OCI-LY3 (cell line): ENCODE results near the gene DDX24.

Experiments used
- H2AFZ ChIP-seq: fragments of 200-600, 300-600 bp; shearing (Covaris generic); 2 replicates; pipeline ENCODE4 v1.6.0; 2014; ENCODE audit warnings: antibody characterized with exemption, low read depth, low read length
- H3K27ac ChIP-seq: fragments of 200-600, 300-600 bp; sonication (generic); 2 replicates; pipeline ENCODE4 v1.5.1; 2014; ENCODE audit warnings: mild to moderate bottlenecking, low read length, moderate library complexity, mixed read lengths
- H3K27me3 ChIP-seq: fragments of 200-600, 300-600 bp; sonication (generic); 2 replicates; pipeline ENCODE4 v1.6.1; 2014; ENCODE audit warnings: low read depth, low read length, mixed read lengths
- H3K36me3 ChIP-seq: fragments of 200-600, 300-600 bp; sonication (generic); replicated peaks from 2 replicates; pipeline ENCODE3; 2014; ENCODE audit warnings: low read depth, low read length, mixed read lengths
- H3K4me1 ChIP-seq: fragments of 300-600, 200-600 bp; sonication (generic); 2 replicates; pipeline ENCODE4 v1.6.1; 2014; ENCODE audit warnings: low read length, mixed read lengths
- H3K4me2 ChIP-seq: fragments of 200-600, 300-600 bp; sonication (generic); 2 replicates; pipeline ENCODE4 v1.6.1; 2014; ENCODE audit warnings: low read length, mixed read lengths
- H3K4me3 ChIP-seq: fragments of 300-600, 200-600 bp; sonication (generic); 2 replicates; pipeline ENCODE4 v1.5.1; 2014; ENCODE audit warnings: antibody characterized with exemption, mild to moderate bottlenecking, low read length, moderate library complexity
- H3K79me2 ChIP-seq: fragments of 300-600, 200-600 bp; shearing (Covaris generic); 2 replicates; pipeline ENCODE4 v1.6.1; 2014; ENCODE audit warnings: mild to moderate bottlenecking, low read length, mixed read lengths
- H3K9ac ChIP-seq: fragments of 300-600, 200-600 bp; shearing (Covaris generic); 2 replicates; pipeline ENCODE4 v1.6.0; 2014; ENCODE audit warnings: mild to moderate bottlenecking, low read length, moderate library complexity
- H3K9me3 ChIP-seq: fragments of 200-600, 300-600 bp; shearing (Covaris generic); 2 replicates; pipeline ENCODE4 v1.6.1; 2014; ENCODE audit warnings: low read length, mixed read lengths; ENCODE audit not compliant: insufficient read depth
- H4K20me1 ChIP-seq: fragments of 200-600, 300-600 bp; sonication (generic); 2 replicates; pipeline ENCODE4 v1.6.1; 2016; ENCODE audit warnings: low read length, mixed read lengths; ENCODE audit not compliant: insufficient read depth
- CTCF ChIP-seq: fragments of 200-600, 300-600 bp; sonication (generic); IDR thresholded peaks from 2 replicates; pipeline ENCODE4 v1.5.1; 2014; ENCODE audit warnings: antibody characterized with exemption, low read length, low read depth
- EZH2phosphoT487 ChIP-seq: fragments of 200-600 bp; shearing (Covaris generic); IDR thresholded peaks from 2 replicates; pipeline ENCODE4 v1.6.1; 2018; ENCODE audit warnings: antibody characterized with exemption, mixed run types, low read depth

The DDX24 gene

GRCh38 chr14:94016446-94016976, 64.5 kb downstream of the DDX24 start:
- Histone ChIP-seq H4K20me1 (no peaks in the 10 kb centered on the region), H3K36me3 (no peaks in the 10 kb centered on the region), H3K9ac (no peak overlapping the region), H2AFZ (no peak overlapping the region), H3K4me2 (no peak overlapping the region), H3K79me2 (no peaks in the 10 kb centered on the region), H3K4me3 (no peak overlapping the region), H3K27me3 (peaks cover 40% of the 10 kb centered on the region), H3K4me1 (peaks cover 5% of the 10 kb centered on the region), H3K27ac (no peak overlapping the region), H3K9me3 (no peaks in the 10 kb centered on the region)
- TF ChIP-seq CTCF (no peak), EZH2phosphoT487 (no peak)

GRCh38 chr14:94015223-94015622, 65.8 kb downstream of the DDX24 start:
- Histone ChIP-seq H3K9ac (no peak overlapping the region), H3K27me3 (peaks cover 38% of the 10 kb centered on the region), H4K20me1 (no peaks in the 10 kb centered on the region), H3K36me3 (no peaks in the 10 kb centered on the region), H2AFZ (no peak overlapping the region), H3K27ac (no peak overlapping the region), H3K4me3 (no peak overlapping the region), H3K79me2 (no peaks in the 10 kb centered on the region), H3K4me2 (no peak overlapping the region), H3K4me1 (peaks cover 5% of the 10 kb centered on the region), H3K9me3 (no peaks in the 10 kb centered on the region)
- TF ChIP-seq EZH2phosphoT487 (no peak), CTCF (no peak)

- peaks cover 12% of the 10 kb centered on the region for H3K4me1 ChIP-seq
- H2AFZ ChIP-seq: no peak overlapping the region
- no peak overlapping the region for H3K9ac ChIP-seq
- no peaks in the 10 kb centered on the region for H3K36me3 ChIP-seq
- H4K20me1 ChIP-seq: no peaks in the 10 kb centered on the region
- H3K27ac ChIP-seq: no peak overlapping the region
- no peaks in the 10 kb centered on the region for H3K79me2 ChIP-seq
- H3K4me2 ChIP-seq: no peak overlapping the region
- H3K4me3 ChIP-seq: no peak overlapping the region
- no peaks in the 10 kb centered on the region for H3K9me3 ChIP-seq
- peaks cover 38% of the 10 kb centered on the region for H3K27me3 ChIP-seq
- TF ChIP-seq EZH2phosphoT487 (no peak), CTCF (no peak)
These were observed 66.6 kb downstream of the DDX24 start for GRCh38 chr14:94014382-94014781.

GRCh38 chr14:94011795-94012194, 69.2 kb downstream of the DDX24 start:
- no peak overlapping the region; the same call in 1 of the 2 replicates for H2AFZ ChIP-seq
- H3K9me3 ChIP-seq: no peaks in the 10 kb centered on the region
- H3K27ac ChIP-seq: no peak overlapping the region
- no peak for TF ChIP-seq CTCF
- no peak for TF ChIP-seq EZH2phosphoT487
- peak overlapping the region; percentile 24 for H3K4me2 ChIP-seq
- H3K4me3 ChIP-seq: no peak overlapping the region
- H4K20me1 ChIP-seq: no peaks in the 10 kb centered on the region
- no peaks in the 10 kb centered on the region for H3K79me2 ChIP-seq
- no peak overlapping the region for H3K9ac ChIP-seq
- peaks cover 14% of the 10 kb centered on the region for H3K4me1 ChIP-seq
- peaks cover 23% of the 10 kb centered on the region for H3K27me3 ChIP-seq
- H3K36me3 ChIP-seq: no peaks in the 10 kb centered on the region
